Measurements from ENCODE around the gene MOXD1.

MOXD1 gene

GRCh38 chr6:132365281-132365907, 35.9 kb downstream of the MOXD1 start:
- Histone ChIP-seq H3K4me1 (ENCODE audit: insufficient read depth, poor library complexity, severe bottlenecking) (no peaks in the 10 kb centered on the region), H3K27ac (ENCODE audit: poor library complexity, severe bottlenecking) (no peak overlapping the region), H3K36me3 (ENCODE audit: low read depth) (no peaks in the 10 kb centered on the region), H3K27me3 (ENCODE audit: insufficient read depth, poor library complexity, severe bottlenecking) (no peaks in the 10 kb centered on the region), H3K4me3 (ENCODE audit: severe bottlenecking) (no peak overlapping the region), H3K9me3 (ENCODE audit: severe bottlenecking) (no peaks in the 10 kb centered on the region)
- DNase-seq (ENCODE audit: low spot score) = no peak
- TF ChIP-seq, protein P1, sequence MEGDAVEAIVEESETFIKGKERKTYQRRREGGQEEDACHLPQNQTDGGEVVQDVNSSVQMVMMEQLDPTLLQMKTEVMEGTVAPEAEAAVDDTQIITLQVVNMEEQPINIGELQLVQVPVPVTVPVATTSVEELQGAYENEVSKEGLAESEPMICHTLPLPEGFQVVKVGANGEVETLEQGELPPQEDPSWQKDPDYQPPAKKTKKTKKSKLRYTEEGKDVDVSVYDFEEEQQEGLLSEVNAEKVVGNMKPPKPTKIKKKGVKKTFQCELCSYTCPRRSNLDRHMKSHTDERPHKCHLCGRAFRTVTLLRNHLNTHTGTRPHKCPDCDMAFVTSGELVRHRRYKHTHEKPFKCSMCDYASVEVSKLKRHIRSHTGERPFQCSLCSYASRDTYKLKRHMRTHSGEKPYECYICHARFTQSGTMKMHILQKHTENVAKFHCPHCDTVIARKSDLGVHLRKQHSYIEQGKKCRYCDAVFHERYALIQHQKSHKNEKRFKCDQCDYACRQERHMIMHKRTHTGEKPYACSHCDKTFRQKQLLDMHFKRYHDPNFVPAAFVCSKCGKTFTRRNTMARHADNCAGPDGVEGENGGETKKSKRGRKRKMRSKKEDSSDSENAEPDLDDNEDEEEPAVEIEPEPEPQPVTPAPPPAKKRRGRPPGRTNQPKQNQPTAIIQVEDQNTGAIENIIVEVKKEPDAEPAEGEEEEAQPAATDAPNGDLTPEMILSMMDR (IDR thresholded peaks at IDR 0.05; ENCODE audit: poor library complexity, severe bottlenecking) = no peak
- no peak for ATAC-seq (ENCODE audit: low read depth)

DNA sequence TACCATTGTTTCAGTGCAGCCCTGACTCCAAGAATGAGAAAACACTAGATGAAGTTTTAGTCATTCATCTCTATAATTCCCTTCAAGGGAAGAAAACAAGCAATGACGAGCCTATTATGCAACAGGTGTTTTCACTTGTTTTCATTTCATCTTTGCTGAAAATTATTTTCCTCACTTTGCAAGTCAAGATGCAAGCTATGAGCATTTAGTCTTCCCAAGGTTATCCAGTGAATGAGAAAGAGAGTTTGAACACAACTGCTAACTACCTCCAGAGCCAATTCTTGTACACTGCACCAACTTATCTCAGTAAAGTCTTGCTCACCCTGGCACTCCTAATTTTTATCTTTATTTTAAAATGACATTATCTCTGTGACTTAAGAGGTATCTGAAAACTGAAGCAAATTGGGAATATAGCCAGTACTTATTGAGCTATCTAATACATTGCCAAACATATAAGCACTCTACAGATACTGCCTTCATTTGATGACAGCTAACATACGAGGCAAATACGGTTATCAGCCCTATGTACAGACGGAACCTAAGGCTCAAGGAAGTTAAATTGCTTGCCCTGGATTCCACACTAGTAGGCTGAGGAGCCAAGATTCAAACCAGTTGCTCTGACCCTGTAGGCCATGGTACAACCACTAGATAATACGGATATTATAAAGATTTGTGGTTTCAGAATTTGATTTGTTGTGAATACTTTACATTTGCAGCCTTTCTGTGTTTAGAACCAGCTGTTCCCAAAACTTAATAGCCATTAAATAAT, 36.8 kb downstream of the MOXD1 start:
- H3K27ac ChIP-seq (ENCODE audit: poor library complexity, severe bottlenecking) = no peak overlapping the region
- H3K9me3 ChIP-seq (ENCODE audit: severe bottlenecking) = no peaks in the 10 kb centered on the region
- no peaks in the 10 kb centered on the region for H3K4me1 ChIP-seq (ENCODE audit: insufficient read depth, poor library complexity, severe bottlenecking)
- no peaks in the 10 kb centered on the region for H3K36me3 ChIP-seq (ENCODE audit: low read depth)
- DNase-seq (ENCODE audit: low spot score) = no peak
- TF ChIP-seq, protein P1 (IDR thresholded peaks at IDR 0.05; ENCODE audit: poor library complexity, severe bottlenecking) = no peak
- no peaks in the 10 kb centered on the region for H3K27me3 ChIP-seq (ENCODE audit: insufficient read depth, poor library complexity, severe bottlenecking)
- H3K4me3 ChIP-seq (ENCODE audit: severe bottlenecking) = no peak overlapping the region
- no peak for ATAC-seq (ENCODE audit: low read depth)

DNA sequence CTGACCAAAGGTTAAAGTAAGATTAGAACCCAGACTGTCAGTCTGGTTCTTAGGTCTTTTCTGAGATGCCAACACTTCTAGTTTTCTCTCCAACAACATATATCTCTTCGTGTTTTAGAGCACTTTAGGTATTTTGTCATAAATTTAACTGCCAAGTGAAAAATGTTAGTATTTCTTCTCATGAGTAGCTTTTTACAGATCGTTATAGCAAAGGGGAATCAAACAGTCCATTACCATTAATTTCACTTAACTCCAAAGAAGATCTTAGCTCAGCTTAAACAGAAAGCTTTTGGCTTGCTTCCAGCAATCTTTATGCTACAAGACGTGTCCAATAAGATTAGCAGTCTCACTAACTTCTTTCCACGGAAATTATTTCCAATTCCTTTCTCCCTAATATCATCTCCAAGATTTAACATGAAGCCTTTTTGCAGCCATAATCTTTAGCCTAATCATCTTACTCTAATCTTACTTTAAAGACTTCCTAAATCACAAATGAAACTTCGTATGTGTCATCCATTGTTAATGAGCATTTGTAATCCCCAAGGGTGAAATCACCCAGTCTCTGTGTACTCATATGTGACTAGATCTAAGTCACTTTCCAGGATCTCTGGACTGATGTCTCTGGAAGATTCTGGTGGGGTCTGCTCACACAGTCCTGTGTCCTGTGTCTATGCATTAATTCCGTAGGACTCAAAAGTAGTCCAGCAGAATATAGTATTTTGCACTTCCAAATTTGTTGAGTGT, 38.7 kb downstream of the MOXD1 start:
- ATAC-seq (ENCODE audit: low read depth) (no peak), DNase-seq (ENCODE audit: low spot score) (no peak)
- Histone ChIP-seq H3K27me3 (ENCODE audit: insufficient read depth, poor library complexity, severe bottlenecking) (no peaks in the 10 kb centered on the region), H3K4me3 (ENCODE audit: severe bottlenecking) (no peak overlapping the region), H3K9me3 (ENCODE audit: severe bottlenecking) (no peaks in the 10 kb centered on the region), H3K27ac (ENCODE audit: poor library complexity, severe bottlenecking) (no peak overlapping the region), H3K4me1 (ENCODE audit: insufficient read depth, poor library complexity, severe bottlenecking) (no peaks in the 10 kb centered on the region), H3K36me3 (ENCODE audit: low read depth) (no peaks in the 10 kb centered on the region)
- TF ChIP-seq, protein P1 (IDR thresholded peaks at IDR 0.05; ENCODE audit: poor library complexity, severe bottlenecking) = no peak

GRCh38 chr6:132361101-132361500, 40.2 kb downstream of the MOXD1 start:
- no peak overlapping the region for H3K27ac ChIP-seq (ENCODE audit: poor library complexity, severe bottlenecking)
- TF ChIP-seq, protein P1 (IDR thresholded peaks at IDR 0.05; ENCODE audit: poor library complexity, severe bottlenecking) = no peak
- no peaks in the 10 kb centered on the region; the same call in 1 of the 2 replicates for H3K36me3 ChIP-seq (ENCODE audit: low read depth)
- H3K4me3 ChIP-seq (ENCODE audit: severe bottlenecking) = no peak overlapping the region
- peaks cover 9% of the 10 kb centered on the region for H3K4me1 ChIP-seq (ENCODE audit: insufficient read depth, poor library complexity, severe bottlenecking)
- H3K27me3 ChIP-seq (ENCODE audit: insufficient read depth, poor library complexity, severe bottlenecking) = no peaks in the 10 kb centered on the region
- ATAC-seq (ENCODE audit: low read depth) (no peak), DNase-seq (ENCODE audit: low spot score) (no peak)
- H3K9me3 ChIP-seq (ENCODE audit: severe bottlenecking) = no peaks in the 10 kb centered on the region

All from RWPE2 (cell line).